PC-3 (cell line): ENCODE results near the gene AKAP13. TPM values are rescaled to one million over a fixed set of nuclear protein-coding genes. Genes with fewer than 3 reads are reported as not detected.
A peak's percentile ranks its signal among the peaks of the same experiment; 100 is the strongest.

Experiments used
- ATAC-seq: fragments of 200-7000 bp; cut with Tn5 transposase; 2 replicates; pipeline ENCODE4 v1.9.1; 2020; ENCODE audit warnings: mild to moderate bottlenecking, moderate library complexity
- BruUV-seq: library from RNA; stranded (reverse); fragments of 400-500 nt; replicated peaks from 2 replicates; lab custom pipeline; 2021; lab: Mats Ljungman, UMichigan
- CTCF ChIA-PET: fragments of 300-600 bp; sonication (Branson Sonifier 250); formaldehyde crosslinking; loops from one replicate; lab custom pipeline; 2022; ENCODE audit warnings: antibody characterized with exemption; lab: Charles Lee
- POLR2A ChIA-PET: fragments of 300-600 bp; sonication (Branson Sonifier 250); formaldehyde crosslinking; loops from one replicate; lab custom pipeline; 2022; ENCODE audit warnings: antibody characterized with exemption; ENCODE audit not compliant: unreplicated experiment; lab: Charles Lee
- DNase-seq: peaks from one replicate; pipeline ENCODE4 v3.0.0-alpha.2; 2015
- H2AFZ ChIP-seq: fragments of 300-600 bp; sonication (generic); 2 replicates; pipeline ENCODE4 v1.6.0; 2016; ENCODE audit warnings: antibody characterized with exemption, low read length
- H3F3A ChIP-seq: fragments of 300-600 bp; sonication (generic); one replicate; pipeline ENCODE4 v1.6.0; 2017; ENCODE audit warnings: antibody characterized with exemption, low read length, control low read depth, mild to moderate bottlenecking; ENCODE audit not compliant: unreplicated experiment
- H3K27ac ChIP-seq: fragments of 300-600 bp; sonication (generic); 2 replicates; pipeline ENCODE4 v1.5.1; 2016; ENCODE audit warnings: mild to moderate bottlenecking, low read length
- H3K27me3 ChIP-seq: fragments of 300-600 bp; sonication (generic); 2 replicates; pipeline ENCODE4 v1.6.1; 2016; ENCODE audit warnings: low read length, mixed read lengths
- H3K36me3 ChIP-seq: fragments of 300-600 bp; sonication (generic); 2 replicates; pipeline ENCODE4 v1.6.1; 2016; ENCODE audit warnings: low read depth, mixed run types, low read length, mixed read lengths
- H3K4me1 ChIP-seq: fragments of 300-600 bp; sonication (generic); 2 replicates; pipeline ENCODE4 v1.5.1; 2016; ENCODE audit warnings: low read length; ENCODE audit not compliant: insufficient read depth
- H3K4me2 ChIP-seq: fragments of 300-600 bp; sonication (generic); 2 replicates; pipeline ENCODE4 v1.6.0; 2016; ENCODE audit warnings: low read length
- H3K4me3 ChIP-seq: fragments of 300-600 bp; sonication (generic); 2 replicates; pipeline ENCODE4 v1.5.1; 2016; ENCODE audit warnings: mild to moderate bottlenecking, low read length, mixed read lengths
- H3K79me2 ChIP-seq: fragments of 300-600 bp; sonication (generic); 2 replicates; pipeline ENCODE4 v1.6.1; 2017; ENCODE audit warnings: low read length, mixed read lengths
- H3K9ac ChIP-seq: fragments of 300-600 bp; sonication (generic); 2 replicates; pipeline ENCODE4 v1.6.0; 2016; ENCODE audit warnings: mild to moderate bottlenecking, low read length
- H3K9me2 ChIP-seq: fragments of 300-600 bp; sonication (generic); replicated peaks from 2 replicates; pipeline ENCODE4 v1.6.1; 2016; ENCODE audit warnings: mixed run types, low read length, mixed read lengths
- H3K9me3 ChIP-seq: fragments of 300-600 bp; sonication (generic); 2 replicates; pipeline ENCODE4 v1.6.1; 2016; ENCODE audit warnings: low read length, mixed read lengths
- H4K20me1 ChIP-seq: fragments of 300-600 bp; sonication (generic); 2 replicates; pipeline ENCODE4 v1.6.1; 2016; ENCODE audit warnings: low read length, mixed read lengths
- EZH2 ChIP-seq: fragments of 300-600 bp; sonication (generic); IDR thresholded peaks from one replicate; pipeline ENCODE4 v1.6.1; 2017; ENCODE audit warnings: antibody characterized with exemption, mild to moderate bottlenecking, low read length; ENCODE audit not compliant: unreplicated experiment
- EZH2phosphoT487 ChIP-seq: fragments of 300-600 bp; sonication (generic); IDR thresholded peaks from 2 replicates; pipeline ENCODE4 v1.6.1; 2018; ENCODE audit warnings: mild to moderate bottlenecking, antibody characterized with exemption, low read length, borderline replicate concordance
- intact Hi-C: fragments of 100-400 bp; cut with micrococcal nuclease; formaldehyde crosslinking; loops from 2 replicates; pipeline ENCODE4 v1.9.0; 2023
- total RNA-seq: library from RNA; depleted of rRNA; stranded (reverse); fragments of >200 nt; gene quantifications from 2 replicates; pipeline ENCODE4 v1.2.3, GENCODE V29; 2014
- TF ChIP-seq, protein P1 (sequence below): fragments of 300-600 bp; sonication (generic); conservative IDR thresholded peaks from 2 replicates; pipeline ENCODE4 v1.5.1; 2017; ENCODE audit warnings: antibody characterized with exemption, low read depth, mild to moderate bottlenecking, low read length

The AKAP13 gene
- total RNA-seq, 1 experiment from 2014 or later: 36.8 TPM

DNA sequence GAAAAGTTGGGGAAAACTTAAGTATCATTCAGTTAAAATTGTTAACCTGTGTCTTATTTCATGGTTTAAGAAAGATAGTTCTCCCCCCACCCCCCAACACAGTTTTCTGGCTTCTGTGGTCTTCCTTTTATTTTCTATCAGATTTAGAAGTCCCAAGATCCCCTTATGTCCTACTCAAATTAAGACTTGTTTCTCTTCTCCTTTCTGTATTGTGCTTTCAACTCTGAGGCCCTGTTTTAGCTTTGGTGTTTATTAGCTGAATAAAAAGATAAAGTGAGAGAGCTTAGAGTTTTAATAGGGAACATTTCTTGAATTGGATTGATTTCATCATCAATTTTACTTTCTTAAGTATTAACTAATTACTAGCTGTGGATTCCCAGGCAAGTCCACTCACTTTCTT lies 62.6 kb downstream of the AKAP13 start:
- no peak for ATAC-seq
- no peaks in the 10 kb centered on the region for H3K36me3 ChIP-seq
- H3K4me2 ChIP-seq: peak overlapping the region; percentile 65
- peak overlapping the region; percentile 27; the same call in 1 of the 2 replicates for H3K9ac ChIP-seq
- H2AFZ ChIP-seq: no peak overlapping the region
- H3K4me3 ChIP-seq: peak overlapping the region; percentile 9; the same call in 1 of the 2 replicates
- peaks cover 27% of the 10 kb centered on the region for H3K4me1 ChIP-seq
- TF ChIP-seq, protein P1, sequence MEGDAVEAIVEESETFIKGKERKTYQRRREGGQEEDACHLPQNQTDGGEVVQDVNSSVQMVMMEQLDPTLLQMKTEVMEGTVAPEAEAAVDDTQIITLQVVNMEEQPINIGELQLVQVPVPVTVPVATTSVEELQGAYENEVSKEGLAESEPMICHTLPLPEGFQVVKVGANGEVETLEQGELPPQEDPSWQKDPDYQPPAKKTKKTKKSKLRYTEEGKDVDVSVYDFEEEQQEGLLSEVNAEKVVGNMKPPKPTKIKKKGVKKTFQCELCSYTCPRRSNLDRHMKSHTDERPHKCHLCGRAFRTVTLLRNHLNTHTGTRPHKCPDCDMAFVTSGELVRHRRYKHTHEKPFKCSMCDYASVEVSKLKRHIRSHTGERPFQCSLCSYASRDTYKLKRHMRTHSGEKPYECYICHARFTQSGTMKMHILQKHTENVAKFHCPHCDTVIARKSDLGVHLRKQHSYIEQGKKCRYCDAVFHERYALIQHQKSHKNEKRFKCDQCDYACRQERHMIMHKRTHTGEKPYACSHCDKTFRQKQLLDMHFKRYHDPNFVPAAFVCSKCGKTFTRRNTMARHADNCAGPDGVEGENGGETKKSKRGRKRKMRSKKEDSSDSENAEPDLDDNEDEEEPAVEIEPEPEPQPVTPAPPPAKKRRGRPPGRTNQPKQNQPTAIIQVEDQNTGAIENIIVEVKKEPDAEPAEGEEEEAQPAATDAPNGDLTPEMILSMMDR: no peak
- TF ChIP-seq EZH2 (no peak), EZH2phosphoT487 (no peak)
- BruUV-seq: no TSS peak
- ChIA-PET CTCF (no interaction called here), POLR2A (interaction anchor here (0.5 kb wide), 1 partner anchor 62 kb away, joined by 6 read pairs; the partner anchor contains the start of gene AKAP13)
- no peaks in the 10 kb centered on the region for H3K9me2 ChIP-seq
- no peak for DNase-seq
- 0 out of 2 replicates have a peak, but pooled peaks cover 6% of the 10 kb centered on the region for H4K20me1 ChIP-seq
- H3K27ac ChIP-seq: peak overlapping the region; percentile 61
- no peaks in the 10 kb centered on the region for H3K9me3 ChIP-seq
- intact Hi-C loops: no loop called here
- H3F3A ChIP-seq: no peaks in the 10 kb centered on the region
- peaks cover 68% of the 10 kb centered on the region for H3K79me2 ChIP-seq
- H3K27me3 ChIP-seq: no peaks in the 10 kb centered on the region

DNA sequence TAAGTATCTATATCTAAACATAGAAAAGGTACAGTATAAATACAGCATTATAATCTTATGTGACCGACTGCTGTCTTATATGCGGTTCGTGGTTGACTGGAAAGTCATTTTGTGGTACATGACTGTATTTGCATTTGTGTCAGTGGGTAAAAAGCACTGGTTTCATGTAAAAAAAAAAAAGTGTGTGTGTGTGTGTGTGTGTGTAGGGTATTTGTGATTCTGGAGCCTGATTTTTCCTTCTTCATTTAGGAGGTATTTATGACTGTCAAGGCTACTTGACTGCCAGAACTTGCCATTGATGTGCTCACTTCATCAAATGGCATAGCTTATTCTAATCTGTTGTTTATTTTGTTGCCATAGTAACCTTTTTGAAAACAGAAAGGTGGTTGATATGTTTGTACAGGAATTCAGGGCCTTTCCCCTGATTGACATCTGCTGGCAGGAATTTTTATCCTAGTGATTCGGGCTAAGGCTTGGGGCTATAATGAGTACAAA lies 63.2 kb downstream of the AKAP13 start:
- TF ChIP-seq EZH2: no peak
- TF ChIP-seq, protein P1: peak; percentile 41; the same call in 1 of the 2 replicates

DNA sequence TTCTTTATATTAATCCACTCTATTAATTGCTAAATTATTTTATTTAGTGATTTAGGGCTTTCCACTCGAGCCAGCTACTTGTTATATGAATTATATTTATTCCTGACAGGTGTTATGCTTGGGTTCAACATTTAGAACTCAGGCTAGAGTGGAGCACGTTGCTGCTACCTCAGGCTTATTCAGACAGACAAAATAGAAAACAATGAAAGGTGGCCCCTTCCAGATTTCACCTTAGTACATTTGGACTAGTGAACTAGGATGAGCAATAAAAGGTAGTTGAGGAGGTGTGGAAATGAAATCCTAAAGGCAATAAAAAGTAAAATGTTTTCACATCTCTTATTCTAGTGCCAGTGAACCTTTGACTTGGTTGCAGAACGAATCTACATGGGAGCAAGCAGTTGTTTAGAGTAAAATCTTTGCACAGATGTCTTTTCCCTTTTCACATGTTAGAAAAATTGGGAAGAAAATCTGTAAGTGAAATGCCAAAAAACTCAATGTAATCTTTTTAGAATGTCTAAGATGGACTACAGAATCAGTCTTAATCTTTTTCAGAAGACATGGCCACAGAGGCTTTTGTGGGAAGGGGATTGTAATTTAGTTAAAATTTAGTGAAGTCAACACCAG lies 63.8 kb downstream of the AKAP13 start:
- peak overlapping the region; percentile 65 for H3K4me2 ChIP-seq
- peak; percentile 10 for DNase-seq
- peak overlapping the region; percentile 61 for H3K27ac ChIP-seq
- no TSS peak for BruUV-seq
- ChIA-PET CTCF (no interaction called here), POLR2A (no interaction called here)
- H3K27me3 ChIP-seq: no peaks in the 10 kb centered on the region
- peaks cover 27% of the 10 kb centered on the region for H3K4me1 ChIP-seq
- ATAC-seq: no peak
- 0 out of 2 replicates have a peak, but pooled peaks cover 6% of the 10 kb centered on the region for H4K20me1 ChIP-seq
- H3K9ac ChIP-seq: peak overlapping the region; percentile 27
- intact Hi-C loops: no loop called here
- H3K79me2 ChIP-seq: peaks cover 80% of the 10 kb centered on the region
- H3F3A ChIP-seq: no peaks in the 10 kb centered on the region
- TF ChIP-seq EZH2 (no peak), EZH2phosphoT487 (no peak)
- TF ChIP-seq, protein P1: no peak
- no peaks in the 10 kb centered on the region for H3K9me3 ChIP-seq
- no peaks in the 10 kb centered on the region for H3K9me2 ChIP-seq
- H3K4me3 ChIP-seq: 0 out of 2 replicates have a peak overlapping the region, but pooled peaks have one; percentile 12
- no peak overlapping the region for H2AFZ ChIP-seq
- no peaks in the 10 kb centered on the region for H3K36me3 ChIP-seq

More for the DNA sequence above, 63.2 kb downstream of the AKAP13 start:
- BruUV-seq: no TSS peak
- peak overlapping the region; percentile 27 for H3K9ac ChIP-seq
- H3K27ac ChIP-seq: peak overlapping the region; percentile 61
- peaks cover 27% of the 10 kb centered on the region for H3K4me1 ChIP-seq
- H3K36me3 ChIP-seq: no peaks in the 10 kb centered on the region
- no peaks in the 10 kb centered on the region for H3F3A ChIP-seq
- peak overlapping the region; percentile 65 for H3K4me2 ChIP-seq
- H4K20me1 ChIP-seq: 0 out of 2 replicates have a peak, but pooled peaks cover 6% of the 10 kb centered on the region
- DNase-seq (peak; percentile 88), ATAC-seq (peak; percentile 86)
- H2AFZ ChIP-seq: no peak overlapping the region
- H3K79me2 ChIP-seq: peaks cover 74% of the 10 kb centered on the region
- intact Hi-C loops: no loop called here
- peak overlapping the region; percentile 9; the same call in 1 of the 2 replicates for H3K4me3 ChIP-seq
- ChIA-PET POLR2A (no interaction called here), CTCF (no interaction called here)
- no peaks in the 10 kb centered on the region for H3K27me3 ChIP-seq
- H3K9me3 ChIP-seq: no peaks in the 10 kb centered on the region
- no peaks in the 10 kb centered on the region for H3K9me2 ChIP-seq
